Endothelial cell of umbilical vein (primary cell): ENCODE results near the gene HYAL3. TPM values are rescaled to one million over a fixed set of nuclear protein-coding genes. Genes with fewer than 3 reads are reported as not detected.

ENCODE experiments used
- BruUV-seq: library from RNA; stranded (reverse); fragments of 400-500 nt; replicated peaks from 2 replicates; lab custom pipeline; 2021; lab: Mats Ljungman, UMichigan
- CTCF ChIA-PET: fragments of 300-600, 350-600 bp; sonication (Branson Sonifier 250); formaldehyde crosslinking; loops from one replicate; lab custom pipeline; 2021; ENCODE audit warnings: antibody characterized with exemption, inconsistent platforms; lab: Charles Lee
- POLR2A ChIA-PET: fragments of 300-600, 350-600 bp; sonication (Branson Sonifier 250); formaldehyde crosslinking; loops from one replicate; lab custom pipeline; 2021; ENCODE audit warnings: antibody characterized with exemption, inconsistent platforms; lab: Charles Lee
- DNase-seq: peaks from one replicate; pipeline ENCODE4 v3.0.0-alpha.2; 2011; ENCODE audit warnings: low read depth, low spot score
- FAIRE-seq: peaks from 2 replicates; lab custom pipeline; 2011; peaks lifted over from hg19 to GRCh38; lab: Jason Lieb, UNC
- H2AFZ ChIP-seq: 2 replicates; pipeline ENCODE4 v1.6.0; 2012; ENCODE audit warnings: low read depth, low read length, control low read depth, inconsistent platforms
- H3K27ac ChIP-seq: 2 replicates; pipeline ENCODE4 v1.5.1; 2011; ENCODE audit warnings: low read depth, mild to moderate bottlenecking, control low read depth, low read length, moderate library complexity; ENCODE audit not compliant: insufficient read depth
- H3K27me3 ChIP-seq, 2 experiments: 2 replicates each; pipeline versions ENCODE4 v1.6.0 to v1.6.1; 2011; ENCODE audit warnings: low read length in 2 of 2, mixed read lengths in 1 of 2; ENCODE audit not compliant: control insufficient read depth in 2 of 2, insufficient read depth in 2 of 2
- H3K36me3 ChIP-seq, 2 experiments: 2 replicates in 1 of 2; 3 replicates in 1 of 2; pipeline ENCODE4 v1.5.1; 2011; ENCODE audit warnings: low read length in 2 of 2, mild to moderate bottlenecking in 1 of 2, moderate library complexity in 1 of 2; ENCODE audit not compliant: control insufficient read depth in 2 of 2, insufficient read depth in 2 of 2; ENCODE audit errors: extremely low read depth in 1 of 2
- H3K4me1 ChIP-seq: 3 replicates; pipeline ENCODE4 v1.5.1; 2011; ENCODE audit warnings: mild to moderate bottlenecking, low read length; ENCODE audit not compliant: control insufficient read depth, insufficient read depth; ENCODE audit errors: extremely low read depth
- H3K4me2 ChIP-seq: 2 replicates; pipeline ENCODE4 v1.6.1; 2011; ENCODE audit warnings: low read length, control low read depth, mixed read lengths; ENCODE audit not compliant: insufficient read depth
- H3K4me3 ChIP-seq, 3 experiments: fragments of 200-600 bp in 1 of 3; sonication (generic), shearing (Covaris generic) in 1 of 3; replicated peaks in 1 of 3; 2 replicates each; pipeline ENCODE4 v1.5.1; 2011 to 2016; ENCODE audit warnings: control low read depth in 3 of 3, low read length in 3 of 3, mild to moderate bottlenecking in 2 of 3, inconsistent platforms in 1 of 3, low read depth in 1 of 3, moderate library complexity in 1 of 3; ENCODE audit not compliant: insufficient read depth in 1 of 3
- H3K79me2 ChIP-seq: 2 replicates; pipeline ENCODE4 v1.6.0; 2012; ENCODE audit warnings: low read length, inconsistent platforms; ENCODE audit not compliant: control insufficient read depth, insufficient read depth
- H3K9ac ChIP-seq: replicated peaks from 2 replicates; pipeline ENCODE3; 2011; ENCODE audit warnings: low read length, control low read depth; ENCODE audit not compliant: insufficient read depth; ENCODE audit errors: extremely low read depth
- H3K9me1 ChIP-seq: replicated peaks from 3 replicates; pipeline ENCODE4 v1.6.0; 2011; ENCODE audit warnings: mild to moderate bottlenecking, low read length; ENCODE audit not compliant: control insufficient read depth, insufficient read depth; ENCODE audit errors: extremely low read depth
- H3K9me3 ChIP-seq: replicated peaks from 2 replicates; pipeline ENCODE4 v1.5.1; 2012; ENCODE audit warnings: low read length, inconsistent platforms; ENCODE audit not compliant: control insufficient read depth, insufficient read depth
- H4K20me1 ChIP-seq: replicated peaks from 2 replicates; pipeline ENCODE3; 2011; ENCODE audit warnings: mild to moderate bottlenecking, low read length; ENCODE audit not compliant: control insufficient read depth, insufficient read depth; ENCODE audit errors: extremely low read depth
- EZH2 ChIP-seq: IDR thresholded peaks from 2 replicates; pipeline ENCODE4 v1.6.1; 2012; ENCODE audit warnings: borderline replicate concordance, low read depth, mild to moderate bottlenecking, moderate library complexity, low read length, inconsistent platforms; ENCODE audit not compliant: severe bottlenecking
- GATA2 ChIP-seq: IDR thresholded peaks from 2 replicates; pipeline ENCODE4 v1.7.0; 2011; ENCODE audit warnings: low read depth, mild to moderate bottlenecking, moderate library complexity, mixed read lengths, low read length; ENCODE audit not compliant: insufficient read length, insufficient read depth
- JUN ChIP-seq: IDR thresholded peaks from 2 replicates; pipeline ENCODE4 v1.6.1; 2011; ENCODE audit warnings: borderline replicate concordance, low read depth; ENCODE audit not compliant: insufficient read length, insufficient read depth
- dilution Hi-C: fragments of 300-500 bp; cut with MboI; formaldehyde crosslinking; loops from one replicate; pipeline ENCODE4 v1.15.0; 2019; ENCODE audit warnings: low sequenced_read_pairs; ENCODE audit not compliant: extremely low pct_ligation_motif_present
- intact Hi-C: fragments of 100-400 bp; cut with micrococcal nuclease; formaldehyde crosslinking; loops from one replicate; pipeline ENCODE4 v1.10.0; 2022
- polyA plus RNA-seq, 4 experiments: library from polyadenylated mRNA; depleted of rRNA in 3 of 4; stranded (reverse) in 3 of 4; unstranded in 1 of 4; fragments of >200 nt; gene quantifications; 2 replicates each; pipeline versions ENCODE4 v1.2.1 to v1.2.3, GENCODE V29; 2011 to 2012; ENCODE audit warnings: missing spikeins in 1 of 4
- total RNA-seq: library from RNA; stranded (reverse); gene quantifications from 2 replicates; pipeline ENCODE4 v1.2.3, GENCODE V29; 2021
- TF ChIP-seq, protein P1 (sequence below): IDR thresholded peaks from 2 replicates; pipeline ENCODE4 v1.6.1; 2011; ENCODE audit not compliant: insufficient read depth, insufficient read length
- TF ChIP-seq, protein P2 (sequence below), 2 donors: IDR thresholded peaks; 1 replicate in 1 of 2; 2 replicates in 1 of 2; pipeline ENCODE4 v1.5.1; 2011; ENCODE audit warnings: low read length in 2 of 2, mild to moderate bottlenecking in 2 of 2, moderate library complexity in 2 of 2, control low read depth in 1 of 2, inconsistent platforms in 1 of 2, low read depth in 1 of 2; ENCODE audit not compliant: insufficient read depth in 1 of 2; ENCODE audit errors: extremely low read depth in 1 of 2

Gene HYAL3
- total and polyA plus RNA-seq, 2 donors (not counting 3 experiments of a cell fraction or from before 2014, with no cell fraction given) = 4.8 to 11.5 TPM

DNA sequence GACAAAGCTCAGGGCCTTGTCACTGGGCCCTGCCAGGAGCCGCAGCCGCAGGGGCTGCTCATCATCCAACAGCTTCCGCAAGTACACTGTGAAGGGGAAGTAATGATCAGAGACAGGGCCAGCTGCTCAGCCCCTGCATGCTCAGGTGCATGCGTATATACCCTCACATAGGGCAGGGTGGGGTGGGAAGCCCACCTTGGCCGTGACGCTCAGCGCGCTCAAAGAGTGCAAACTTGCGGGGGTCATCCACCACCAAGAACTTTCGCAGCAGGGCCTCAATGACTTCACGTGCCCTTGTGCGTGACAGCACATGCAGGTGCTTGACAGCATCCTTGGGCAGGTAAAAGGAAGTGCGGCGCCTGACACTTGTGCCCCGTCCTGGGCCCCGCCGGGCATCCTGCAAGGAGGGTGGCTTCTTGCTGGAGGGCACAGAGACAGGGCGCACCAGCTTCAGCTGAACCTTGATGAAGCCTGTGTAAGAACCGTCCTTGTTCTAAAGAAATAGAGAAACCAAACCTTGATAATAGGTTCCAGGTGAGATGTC is 32.2 kb upstream of the HYAL3 start:
- BruUV-seq = no TSS peak
- Histone ChIP-seq H3K9me1 (no peaks in the 10 kb centered on the region), H3K27me3 (no peaks in the 10 kb centered on the region), H3K9ac (no peak overlapping the region), H2AFZ (no peak overlapping the region), H4K20me1 (no peaks in the 10 kb centered on the region), H3K9me3 (no peaks in the 10 kb centered on the region), H3K27ac (no peak overlapping the region), H3K4me3 (no peak overlapping the region), H3K4me1 (peaks cover 41% of the 10 kb centered on the region), H3K36me3 (peaks cover 20 to 29% of the 10 kb centered on the region in 2 experiments), H3K79me2 (peaks cover 66% of the 10 kb centered on the region), H3K4me2 (no peak overlapping the region)
- DNase-seq (no peak), FAIRE-seq (no peak)
- intact Hi-C loops (no loop called here), dilution Hi-C loops (no loop called here)
- CTCF ChIA-PET = no interaction called here
- POLR2A ChIA-PET = no interaction called here
- TF ChIP-seq, protein P1, sequence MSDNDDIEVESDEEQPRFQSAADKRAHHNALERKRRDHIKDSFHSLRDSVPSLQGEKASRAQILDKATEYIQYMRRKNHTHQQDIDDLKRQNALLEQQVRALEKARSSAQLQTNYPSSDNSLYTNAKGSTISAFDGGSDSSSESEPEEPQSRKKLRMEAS = no peak
- no peak for TF ChIP-seq EZH2
- TF ChIP-seq, protein P2, sequence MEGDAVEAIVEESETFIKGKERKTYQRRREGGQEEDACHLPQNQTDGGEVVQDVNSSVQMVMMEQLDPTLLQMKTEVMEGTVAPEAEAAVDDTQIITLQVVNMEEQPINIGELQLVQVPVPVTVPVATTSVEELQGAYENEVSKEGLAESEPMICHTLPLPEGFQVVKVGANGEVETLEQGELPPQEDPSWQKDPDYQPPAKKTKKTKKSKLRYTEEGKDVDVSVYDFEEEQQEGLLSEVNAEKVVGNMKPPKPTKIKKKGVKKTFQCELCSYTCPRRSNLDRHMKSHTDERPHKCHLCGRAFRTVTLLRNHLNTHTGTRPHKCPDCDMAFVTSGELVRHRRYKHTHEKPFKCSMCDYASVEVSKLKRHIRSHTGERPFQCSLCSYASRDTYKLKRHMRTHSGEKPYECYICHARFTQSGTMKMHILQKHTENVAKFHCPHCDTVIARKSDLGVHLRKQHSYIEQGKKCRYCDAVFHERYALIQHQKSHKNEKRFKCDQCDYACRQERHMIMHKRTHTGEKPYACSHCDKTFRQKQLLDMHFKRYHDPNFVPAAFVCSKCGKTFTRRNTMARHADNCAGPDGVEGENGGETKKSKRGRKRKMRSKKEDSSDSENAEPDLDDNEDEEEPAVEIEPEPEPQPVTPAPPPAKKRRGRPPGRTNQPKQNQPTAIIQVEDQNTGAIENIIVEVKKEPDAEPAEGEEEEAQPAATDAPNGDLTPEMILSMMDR (IDR thresholded peaks at IDR 0.05; ENCODE audit: extremely low read depth in 1 of 2, insufficient read depth in 1 of 2, low read depth in 1 of 2, low read length in 2 of 2) = no peak
- no peak for TF ChIP-seq GATA2
- no peak for TF ChIP-seq JUN
